Suprapubic skin (tissue), 4 donors: ENCODE data around the gene GABRP. TPM values are rescaled to one million over a fixed set of nuclear protein-coding genes. Genes with fewer than 3 reads are reported as not detected.

ENCODE experiments used
- DNase-seq, 2 donors: peaks; one replicate each; pipeline ENCODE4 v3.0.0-alpha.2; 2019; ENCODE audit warnings: low spot score in 2 of 2
- H3K27ac ChIP-seq: fragments of 200-600 bp; sonication (generic); one replicate; pipeline ENCODE4 v1.5.1; 2019
- H3K27me3 ChIP-seq: fragments of 200-600 bp; sonication (generic); one replicate; pipeline ENCODE4 v1.5.1; 2019
- H3K36me3 ChIP-seq: fragments of 200-600 bp; sonication (generic); one replicate; pipeline ENCODE4 v1.5.1; 2019
- H3K4me1 ChIP-seq: fragments of 200-600 bp; sonication (generic); one replicate; pipeline ENCODE4 v1.5.1; 2019
- H3K4me3 ChIP-seq: fragments of 200-600 bp; sonication (generic); one replicate; pipeline ENCODE4 v1.5.1; 2019; ENCODE audit warnings: mild to moderate bottlenecking
- H3K9me3 ChIP-seq: fragments of 200-600 bp; sonication (generic); one replicate; pipeline ENCODE4 v1.5.1; 2019
- CTCF ChIP-seq, 2 donors: fragments of 200-600 bp in 1 of 2; fragments of 450-650 bp in 1 of 2; sonication (generic) in 1 of 2; IDR thresholded peaks; one replicate each; pipeline ENCODE4 v1.5.1; 2016 to 2019; ENCODE audit warnings: antibody characterized with exemption in 2 of 2, mild to moderate bottlenecking in 1 of 2, moderate library complexity in 1 of 2
- EP300 ChIP-seq: sonication (generic); formaldehyde crosslinking; IDR thresholded peaks from one replicate; pipeline ENCODE4 v1.6.1; 2017; ENCODE audit warnings: antibody characterized with exemption
- POLR2A ChIP-seq, 2 donors: fragments of 450-650 bp; IDR thresholded peaks; one replicate each; pipeline ENCODE4 v1.6.1; 2017; ENCODE audit warnings: antibody characterized with exemption in 2 of 2, mild to moderate bottlenecking in 2 of 2, moderate library complexity in 2 of 2
- POLR2AphosphoS5 ChIP-seq, 3 donors: sonication (generic); formaldehyde crosslinking; IDR thresholded peaks; one replicate each; pipeline ENCODE4 v1.6.1; 2017; ENCODE audit warnings: antibody characterized with exemption in 3 of 3
- WGBS: methylation state at CpG from one replicate; pipeline ENCODE4 v1.1.5; 2018; 5-methylcytosine and 5-hydroxymethylcytosine counted together
- total RNA-seq, 4 donors: library from RNA; depleted of rRNA; stranded (reverse); fragments of >200 nt; gene quantifications; one replicate each; pipeline ENCODE4 v1.1.0, GENCODE V29; 2016

Gene GABRP
- total RNA-seq, 4 donors from 2014 or later: 8.0 to 24.3 (median 16.1) TPM

- H3K36me3 ChIP-seq: no peaks in the 10 kb centered on the region
- H3K27ac ChIP-seq: no peak overlapping the region
- H3K27me3 ChIP-seq: peaks cover 3% of the 10 kb centered on the region
- no peak for TF ChIP-seq EP300
- no peak for TF ChIP-seq CTCF (IDR thresholded peaks at IDR 0.05)
- TF ChIP-seq POLR2AphosphoS5 (IDR thresholded peaks at IDR 0.05): no peak
- TF ChIP-seq POLR2A (IDR thresholded peaks at IDR 0.05): no peak
- H3K4me3 ChIP-seq: no peak overlapping the region
- no peak for DNase-seq
- no peaks in the 10 kb centered on the region for H3K9me3 ChIP-seq
- 66% methylated on average over 7 of the region's 7 CpGs for WGBS
- H3K4me1 ChIP-seq: peaks cover 4% of the 10 kb centered on the region
These were observed 27.7 kb upstream of the GABRP start for GRCh38 chr5:170755679-170756456.

GRCh38 chr5:170756691-170757090 lies 26.8 kb upstream of the GABRP start:
- Histone ChIP-seq H3K4me1 (peaks cover 4% of the 10 kb centered on the region), H3K36me3 (no peaks in the 10 kb centered on the region), H3K27ac (no peak overlapping the region), H3K4me3 (no peak overlapping the region), H3K27me3 (no peaks in the 10 kb centered on the region), H3K9me3 (no peaks in the 10 kb centered on the region)
- DNase-seq: no peak
- WGBS: 84% methylated on average over 8 of the region's 8 CpGs
- TF ChIP-seq CTCF (IDR thresholded peaks at IDR 0.05): no peak
- no peak for TF ChIP-seq POLR2AphosphoS5 (IDR thresholded peaks at IDR 0.05)
- no peak for TF ChIP-seq POLR2A (IDR thresholded peaks at IDR 0.05)
- TF ChIP-seq EP300: no peak

- Histone ChIP-seq H3K36me3 (no peaks in the 10 kb centered on the region), H3K27ac (no peak overlapping the region), H3K27me3 (no peaks in the 10 kb centered on the region), H3K4me1 (peaks cover 4% of the 10 kb centered on the region), H3K4me3 (no peak overlapping the region), H3K9me3 (no peaks in the 10 kb centered on the region)
- WGBS: 36% methylated on average over 4 of the region's 4 CpGs
- TF ChIP-seq POLR2AphosphoS5 (IDR thresholded peaks at IDR 0.05): no peak
- TF ChIP-seq CTCF (IDR thresholded peaks at IDR 0.05): no peak
- TF ChIP-seq POLR2A (IDR thresholded peaks at IDR 0.05): no peak
- no peak for TF ChIP-seq EP300
- DNase-seq: no peak
These were observed 26.3 kb upstream of the GABRP start for GRCh38 chr5:170757182-170757601.

GRCh38 chr5:170757669-170758068 lies 25.9 kb upstream of the GABRP start:
- no peak for DNase-seq
- H3K27me3 ChIP-seq: no peaks in the 10 kb centered on the region
- TF ChIP-seq POLR2AphosphoS5 (IDR thresholded peaks at IDR 0.05): no peak
- TF ChIP-seq EP300: no peak
- no peak for TF ChIP-seq CTCF (IDR thresholded peaks at IDR 0.05)
- no peak for TF ChIP-seq POLR2A (IDR thresholded peaks at IDR 0.05)
- H3K9me3 ChIP-seq: no peaks in the 10 kb centered on the region
- no peak overlapping the region for H3K27ac ChIP-seq
- WGBS: 83% methylated on average over 2 of the region's 2 CpGs
- H3K36me3 ChIP-seq: no peaks in the 10 kb centered on the region
- H3K4me3 ChIP-seq: no peak overlapping the region
- H3K4me1 ChIP-seq: peaks cover 4% of the 10 kb centered on the region

GRCh38 chr5:170758481-170758880 lies 25.0 kb upstream of the GABRP start:
- H3K27me3 ChIP-seq: no peaks in the 10 kb centered on the region
- no peak overlapping the region for H3K4me3 ChIP-seq
- no peaks in the 10 kb centered on the region for H3K9me3 ChIP-seq
- H3K4me1 ChIP-seq: peaks cover 4% of the 10 kb centered on the region
- TF ChIP-seq POLR2A (IDR thresholded peaks at IDR 0.05): no peak
- TF ChIP-seq CTCF (IDR thresholded peaks at IDR 0.05): no peak
- TF ChIP-seq EP300: no peak
- TF ChIP-seq POLR2AphosphoS5 (IDR thresholded peaks at IDR 0.05): no peak
- 88% methylated on average over 3 of the region's 3 CpGs for WGBS
- no peak for DNase-seq
- H3K27ac ChIP-seq: no peak overlapping the region
- H3K36me3 ChIP-seq: no peaks in the 10 kb centered on the region
